ENCODE results near the gene FOXK2.

Gene FOXK2

GRCh38 chr17:82609655-82610054, 90.1 kb downstream of the FOXK2 start:
- no peak overlapping the region for H2AFZ ChIP-seq (ENCODE audit: low read depth)
- H3K79me2 ChIP-seq (ENCODE audit: insufficient read depth, low read depth) = no peaks in the 10 kb centered on the region
- H3K4me1 ChIP-seq (ENCODE audit: low read depth, poor library complexity, severe bottlenecking) = no peaks in the 10 kb centered on the region
- no peaks in the 10 kb centered on the region for H3K36me3 ChIP-seq (ENCODE audit: insufficient read depth)
- no peak overlapping the region for H3K4me2 ChIP-seq
- H3K27me3 ChIP-seq (ENCODE audit: insufficient read depth, low read depth) = no peaks in the 10 kb centered on the region
- H4K20me1 ChIP-seq (ENCODE audit: insufficient read depth) = no peaks in the 10 kb centered on the region
- H3K4me3 ChIP-seq (IDR thresholded peaks at IDR 0.05; ENCODE audit: insufficient read depth, low read depth, low read length) = no peak overlapping the region
- TF ChIP-seq CTCF (conservative IDR thresholded peaks at IDR 0.05; ENCODE audit: low read depth, low read length) = no peak
- H3K9ac ChIP-seq = no peak overlapping the region
- H3K27ac ChIP-seq = no peak overlapping the region; the same call in 1 of the 2 replicates

- Histone ChIP-seq H3K9ac (no peak overlapping the region), H2AFZ (ENCODE audit: low read depth) (no peak overlapping the region), H3K4me3 (IDR thresholded peaks at IDR 0.05; ENCODE audit: insufficient read depth, low read depth, low read length) (no peak overlapping the region), H3K27me3 (ENCODE audit: insufficient read depth, low read depth) (no peaks in the 10 kb centered on the region), H3K4me1 (ENCODE audit: low read depth, poor library complexity, severe bottlenecking) (no peaks in the 10 kb centered on the region), H4K20me1 (ENCODE audit: insufficient read depth) (no peaks in the 10 kb centered on the region), H3K79me2 (ENCODE audit: insufficient read depth, low read depth) (no peaks in the 10 kb centered on the region), H3K4me2 (no peak overlapping the region), H3K27ac (no peak overlapping the region), H3K36me3 (ENCODE audit: insufficient read depth) (no peaks in the 10 kb centered on the region; the same call in 1 of the 2 replicates)
- TF ChIP-seq CTCF (conservative IDR thresholded peaks at IDR 0.05; ENCODE audit: low read depth, low read length) = no peak
Observed at GRCh38 chr17:82611140-82612058, 91.9 kb downstream of the FOXK2 start.

GRCh38 chr17:82613283-82614094, 94.0 kb downstream of the FOXK2 start:
- H3K36me3 ChIP-seq (ENCODE audit: insufficient read depth) = no peaks in the 10 kb centered on the region; the same call in 1 of the 2 replicates
- no peak overlapping the region for H3K27ac ChIP-seq
- H4K20me1 ChIP-seq (ENCODE audit: insufficient read depth) = no peaks in the 10 kb centered on the region
- no peak for TF ChIP-seq CTCF (conservative IDR thresholded peaks at IDR 0.05; ENCODE audit: low read depth, low read length)
- H3K4me3 ChIP-seq (IDR thresholded peaks at IDR 0.05; ENCODE audit: insufficient read depth, low read depth, low read length) = no peak overlapping the region
- no peaks in the 10 kb centered on the region for H3K4me1 ChIP-seq (ENCODE audit: low read depth, poor library complexity, severe bottlenecking)
- no peak overlapping the region for H2AFZ ChIP-seq (ENCODE audit: low read depth)
- H3K9ac ChIP-seq = no peak overlapping the region
- no peaks in the 10 kb centered on the region for H3K27me3 ChIP-seq (ENCODE audit: insufficient read depth, low read depth)
- no peak overlapping the region for H3K4me2 ChIP-seq
- no peaks in the 10 kb centered on the region for H3K79me2 ChIP-seq (ENCODE audit: insufficient read depth, low read depth)

- no peak for TF ChIP-seq CTCF (conservative IDR thresholded peaks at IDR 0.05; ENCODE audit: low read depth, low read length)
- no peak overlapping the region for H3K27ac ChIP-seq
- H4K20me1 ChIP-seq (ENCODE audit: insufficient read depth) = no peaks in the 10 kb centered on the region
Observed at GRCh38 chr17:82614095-82614631, 94.6 kb downstream of the FOXK2 start.

More at GRCh38 chr17:82614095-82614631, 94.6 kb downstream of the FOXK2 start:
- Histone ChIP-seq H3K79me2 (ENCODE audit: insufficient read depth, low read depth) (no peaks in the 10 kb centered on the region), H3K27me3 (ENCODE audit: insufficient read depth, low read depth) (no peaks in the 10 kb centered on the region), H3K36me3 (ENCODE audit: insufficient read depth) (peaks cover 6% of the 10 kb centered on the region; the same call in 1 of the 2 replicates), H3K4me2 (no peak overlapping the region), H3K4me3 (IDR thresholded peaks at IDR 0.05; ENCODE audit: insufficient read depth, low read depth, low read length) (no peak overlapping the region), H2AFZ (ENCODE audit: low read depth) (no peak overlapping the region), H3K9ac (no peak overlapping the region), H3K4me1 (ENCODE audit: low read depth, poor library complexity, severe bottlenecking) (no peaks in the 10 kb centered on the region)

All from KMS-11 (cell line).